NCI-H774 (cell line): Measurements from ENCODE around the gene CACNA1D.

Experiments
- DNase-seq: peaks from one replicate; lab custom pipeline; 2025; lab: John Stamatoyannopoulos, UW

Gene CACNA1D

DNA sequence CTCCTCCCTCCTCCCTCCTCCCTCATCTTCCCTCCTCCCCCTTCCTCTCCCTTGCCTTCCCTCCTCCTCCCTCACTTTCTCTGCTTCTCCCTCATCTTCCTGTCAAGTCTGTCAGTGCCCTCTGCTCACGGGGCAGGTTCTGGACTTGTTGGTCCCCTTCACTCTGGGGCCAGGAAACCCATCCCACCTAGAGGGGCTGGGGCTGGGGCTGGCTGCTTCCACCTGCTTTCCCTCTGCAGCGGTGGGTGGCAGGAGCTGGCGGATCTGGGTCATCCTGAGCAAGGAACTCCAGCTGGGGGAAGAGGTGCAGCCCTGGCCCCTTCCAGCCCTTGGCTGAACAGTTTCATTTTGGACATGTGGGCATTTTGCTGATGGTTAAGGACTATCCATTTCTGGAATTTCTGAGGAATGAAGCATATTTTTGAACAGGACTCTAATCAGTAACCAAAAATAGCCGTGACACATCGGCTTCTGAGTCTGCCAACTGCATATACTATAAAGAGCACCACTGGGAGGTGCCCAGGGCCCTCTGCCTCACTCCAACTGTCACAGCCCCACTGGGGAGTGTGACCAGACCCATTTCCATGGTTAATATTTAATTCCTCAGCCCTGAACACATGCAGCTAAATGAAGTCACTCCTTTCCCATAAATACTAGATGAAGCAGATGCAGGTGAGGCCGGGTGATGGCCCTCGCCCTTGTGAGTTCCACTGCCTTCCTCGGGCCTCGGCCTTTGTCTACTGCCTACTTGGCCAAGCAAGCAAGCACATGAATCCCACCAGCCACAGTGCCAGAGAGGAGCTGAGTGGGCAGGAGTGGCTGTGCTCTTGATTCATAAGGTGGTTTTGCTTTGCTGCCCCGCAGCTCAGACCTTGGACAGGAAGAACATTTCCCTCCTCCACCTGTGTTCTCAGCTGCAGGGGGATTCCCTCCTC, 312.0 kb downstream of the CACNA1D start:
- no peak for DNase-seq

DNA sequence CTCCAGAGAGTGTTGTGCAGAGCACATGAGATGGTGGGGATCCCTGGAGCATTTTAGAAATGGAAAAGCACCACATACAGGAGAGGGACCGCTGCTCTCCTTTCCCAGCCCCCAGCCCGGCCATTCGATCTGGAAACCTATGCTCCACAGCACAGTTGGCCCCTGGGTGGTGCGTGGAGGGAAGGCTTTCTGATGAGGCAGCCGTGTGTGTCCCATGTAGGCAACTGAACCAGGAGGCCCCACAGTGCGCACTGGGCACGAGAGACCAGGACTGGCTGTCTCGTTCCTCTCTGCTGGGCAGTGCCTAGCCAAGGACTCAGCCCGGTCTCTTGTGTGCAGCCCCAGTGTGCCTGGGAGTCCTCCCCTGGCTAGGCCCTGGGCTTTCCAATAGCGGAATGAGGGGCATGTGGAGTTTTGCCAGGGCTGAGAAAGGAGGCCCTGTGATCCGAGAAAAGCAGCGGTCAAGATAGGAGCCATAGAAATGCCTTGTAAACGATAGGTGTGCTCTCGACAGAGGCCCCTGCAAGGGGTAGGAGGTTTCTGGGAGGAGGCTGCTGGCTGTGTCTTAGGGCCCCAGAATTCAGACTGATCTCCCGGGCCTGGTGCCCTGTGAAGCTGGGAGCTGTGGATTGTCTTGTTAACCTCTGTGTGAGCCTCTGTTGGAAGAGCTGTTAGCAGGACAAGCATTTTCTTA, 312.9 kb downstream of the CACNA1D start:
- no peak for DNase-seq

DNA sequence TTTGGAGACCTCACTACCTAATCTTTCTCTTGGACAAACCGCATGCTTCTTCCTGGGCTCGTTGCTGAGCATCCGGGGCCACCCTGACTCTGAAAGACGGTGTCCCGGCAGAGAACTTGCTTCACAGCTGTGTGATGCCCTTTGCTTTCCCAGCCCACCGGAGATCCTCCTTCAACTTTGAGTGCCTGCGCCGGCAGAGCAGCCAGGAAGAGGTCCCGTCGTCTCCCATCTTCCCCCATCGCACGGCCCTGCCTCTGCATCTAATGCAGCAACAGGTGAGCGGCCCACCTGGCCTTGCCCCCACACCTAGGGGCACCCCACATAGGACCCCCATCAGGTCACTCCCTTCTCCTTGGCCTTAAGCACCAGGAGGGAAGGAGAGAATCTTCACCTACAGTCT, 314.1 kb downstream of the CACNA1D start:
- no peak for DNase-seq

DNA sequence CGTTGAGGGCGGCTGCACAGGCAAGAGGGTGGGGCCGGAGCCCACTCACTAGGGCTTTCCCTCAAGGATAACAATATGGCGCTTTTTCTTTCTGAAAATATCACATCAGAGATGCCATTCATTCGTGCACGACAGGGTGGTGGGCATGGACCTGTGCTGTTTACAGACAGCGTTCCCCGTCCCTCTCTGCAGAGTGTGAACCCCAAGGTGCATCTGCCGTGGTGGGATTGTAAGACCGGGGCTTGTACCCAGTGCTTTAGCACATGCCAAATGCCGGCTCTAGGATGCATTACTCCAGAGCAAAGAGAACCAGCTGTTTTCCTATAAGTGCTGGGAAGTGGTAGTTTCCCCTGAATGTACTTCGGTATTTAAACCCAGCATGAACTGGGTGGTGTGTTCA, 314.9 kb downstream of the CACNA1D start:
- DNase-seq: no peak

DNA sequence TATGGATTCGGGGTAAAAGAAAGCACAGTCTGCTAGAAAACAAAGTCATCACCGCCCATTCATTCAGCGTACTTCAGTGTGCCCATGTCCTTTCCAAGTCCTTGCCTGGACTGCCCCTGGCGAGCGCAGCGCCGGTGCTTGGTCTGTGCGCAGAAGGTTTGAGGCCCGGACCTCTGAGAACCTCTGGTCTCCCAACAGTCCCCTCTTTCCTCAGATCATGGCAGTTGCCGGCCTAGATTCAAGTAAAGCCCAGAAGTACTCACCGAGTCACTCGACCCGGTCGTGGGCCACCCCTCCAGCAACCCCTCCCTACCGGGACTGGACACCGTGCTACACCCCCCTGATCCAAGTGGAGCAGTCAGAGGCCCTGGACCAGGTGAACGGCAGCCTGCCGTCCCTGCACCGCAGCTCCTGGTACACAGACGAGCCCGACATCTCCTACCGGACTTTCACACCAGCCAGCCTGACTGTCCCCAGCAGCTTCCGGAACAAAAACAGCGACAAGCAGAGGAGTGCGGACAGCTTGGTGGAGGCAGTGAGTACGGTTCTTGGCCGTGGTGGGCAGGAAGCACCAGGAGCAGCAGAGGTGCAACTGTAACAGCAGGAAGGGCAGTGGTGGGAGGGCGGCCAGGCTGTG, 315.5 kb downstream of the CACNA1D start:
- DNase-seq: no peak

DNA sequence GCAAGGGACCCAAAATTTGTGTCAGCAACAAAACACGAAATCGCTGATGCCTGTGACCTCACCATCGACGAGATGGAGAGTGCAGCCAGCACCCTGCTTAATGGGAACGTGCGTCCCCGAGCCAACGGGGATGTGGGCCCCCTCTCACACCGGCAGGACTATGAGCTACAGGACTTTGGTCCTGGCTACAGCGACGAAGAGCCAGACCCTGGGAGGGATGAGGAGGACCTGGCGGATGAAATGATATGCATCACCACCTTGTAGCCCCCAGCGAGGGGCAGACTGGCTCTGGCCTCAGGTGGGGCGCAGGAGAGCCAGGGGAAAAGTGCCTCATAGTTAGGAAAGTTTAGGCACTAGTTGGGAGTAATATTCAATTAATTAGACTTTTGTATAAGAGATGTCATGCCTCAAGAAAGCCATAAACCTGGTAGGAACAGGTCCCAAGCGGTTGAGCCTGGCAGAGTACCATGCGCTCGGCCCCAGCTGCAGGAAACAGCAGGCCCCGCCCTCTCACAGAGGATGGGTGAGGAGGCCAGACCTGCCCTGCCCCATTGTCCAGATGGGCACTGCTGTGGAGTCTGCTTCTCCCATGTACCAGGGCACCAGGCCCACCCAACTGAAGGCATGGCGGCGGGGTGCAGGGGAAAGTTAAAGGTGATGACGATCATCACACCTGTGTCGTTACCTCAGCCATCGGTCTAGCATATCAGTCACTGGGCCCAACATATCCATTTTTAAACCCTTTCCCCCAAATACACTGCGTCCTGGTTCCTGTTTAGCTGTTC, 316.9 kb downstream of the CACNA1D start:
- DNase-seq: no peak

DNA sequence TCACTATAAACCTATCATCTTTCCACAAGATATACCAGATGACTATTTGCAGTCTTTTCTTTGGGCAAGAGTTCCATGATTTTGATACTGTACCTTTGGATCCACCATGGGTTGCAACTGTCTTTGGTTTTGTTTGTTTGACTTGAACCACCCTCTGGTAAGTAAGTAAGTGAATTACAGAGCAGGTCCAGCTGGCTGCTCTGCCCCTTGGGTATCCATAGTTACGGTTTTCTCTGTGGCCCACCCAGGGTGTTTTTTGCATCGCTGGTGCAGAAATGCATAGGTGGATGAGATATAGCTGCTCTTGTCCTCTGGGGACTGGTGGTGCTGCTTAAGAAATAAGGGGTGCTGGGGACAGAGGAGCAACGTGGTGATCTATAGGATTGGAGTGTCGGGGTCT, 318.0 kb downstream of the CACNA1D start:
- no peak for DNase-seq

DNA sequence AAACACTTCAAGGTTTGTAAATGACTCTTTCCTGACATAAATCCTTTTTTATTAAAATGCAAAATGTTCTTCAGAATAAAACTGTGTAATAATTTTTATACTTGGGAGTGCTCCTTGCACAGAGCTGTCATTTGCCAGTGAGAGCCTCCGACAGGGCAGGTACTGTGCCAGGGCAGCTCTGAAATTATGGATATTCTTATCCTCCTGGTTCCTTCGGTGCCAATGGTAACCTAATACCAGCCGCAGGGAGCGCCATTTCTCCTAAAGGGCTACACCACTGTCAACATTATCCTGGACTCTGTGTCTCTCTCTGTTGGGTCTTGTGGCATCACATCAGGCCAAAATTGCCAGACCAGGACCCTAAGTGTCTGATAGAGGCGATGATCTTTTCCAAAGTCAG, 318.8 kb downstream of the CACNA1D start:
- DNase-seq: no peak

DNA sequence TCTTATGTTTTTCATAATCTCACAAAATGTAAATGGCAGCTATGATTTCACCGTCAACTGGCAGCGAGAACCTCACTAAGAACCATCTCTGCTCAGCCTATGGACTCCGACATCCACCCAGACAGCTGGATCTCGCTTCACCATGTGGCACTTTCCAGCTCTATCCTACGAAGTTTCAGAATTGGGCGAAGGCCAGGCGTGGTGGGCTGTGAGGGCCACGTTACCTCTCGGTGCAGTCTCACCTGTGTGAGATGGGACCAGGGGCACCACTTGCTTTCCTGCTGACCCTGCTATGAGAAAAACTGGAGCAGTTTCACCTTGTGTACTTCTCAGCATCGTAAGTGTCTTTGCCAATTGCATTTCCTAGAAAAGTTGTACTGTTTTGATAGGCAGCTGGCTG, 319.5 kb downstream of the CACNA1D start:
- no peak for DNase-seq

DNA sequence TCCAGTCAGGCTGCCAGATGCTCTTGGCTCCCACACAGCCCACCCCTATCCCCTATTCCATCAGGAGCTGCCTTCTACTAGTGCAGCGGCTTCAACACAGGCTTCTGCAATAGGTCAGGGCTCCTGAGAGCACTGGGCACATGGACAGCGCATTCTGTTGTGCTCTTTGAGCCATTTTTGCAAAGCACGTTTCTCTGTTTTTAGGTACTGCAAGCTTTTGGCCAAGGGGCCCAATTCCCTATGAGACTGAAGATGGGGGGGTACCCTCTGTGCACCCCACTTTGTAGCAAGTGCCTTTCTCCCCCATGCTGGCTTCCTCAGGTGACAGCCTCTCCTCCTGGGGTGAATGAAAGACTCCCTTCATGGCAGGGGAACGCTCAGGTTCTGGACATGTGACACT, 320.7 kb downstream of the CACNA1D start:
- no peak for DNase-seq

DNA sequence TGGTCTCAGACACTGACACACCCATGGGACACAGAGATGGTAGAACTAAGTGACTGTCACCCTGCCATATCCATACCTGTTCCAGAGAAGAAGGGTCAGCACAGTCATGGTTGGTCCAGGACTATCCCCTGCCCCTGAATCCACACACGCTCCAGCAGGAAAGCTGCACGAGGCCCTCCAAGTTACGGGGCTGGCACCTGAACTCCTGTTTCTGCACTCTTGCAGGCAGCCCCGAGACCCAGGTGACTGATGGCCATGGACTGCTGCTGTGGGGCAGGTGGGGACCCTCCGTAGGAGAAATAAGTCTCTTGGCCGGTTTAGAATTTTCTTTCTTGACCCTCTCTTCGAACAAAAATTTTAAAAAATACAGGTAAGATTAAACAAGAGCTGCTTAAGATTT, 321.2 kb downstream of the CACNA1D start:
- no peak for DNase-seq

DNA sequence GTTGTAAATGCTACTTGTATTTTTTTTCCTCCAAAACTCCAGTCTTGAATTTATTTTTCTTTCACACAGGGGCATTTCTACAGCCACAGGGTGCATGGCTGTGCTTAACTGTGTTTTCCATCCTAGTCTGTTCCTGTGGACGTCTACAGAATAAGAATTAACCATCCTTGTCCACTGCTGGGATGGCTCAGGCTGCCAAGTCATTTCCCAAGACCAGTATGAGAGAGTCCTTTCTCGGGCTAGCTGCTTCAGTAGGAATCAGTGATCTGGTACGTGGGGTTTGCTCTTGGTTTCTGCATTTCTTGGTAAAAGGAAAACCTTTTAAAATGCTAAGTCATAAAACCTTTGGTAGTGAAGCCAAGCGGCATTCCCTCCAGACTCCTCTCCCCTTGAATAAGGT, 322.0 kb downstream of the CACNA1D start:
- DNase-seq: no peak

DNA sequence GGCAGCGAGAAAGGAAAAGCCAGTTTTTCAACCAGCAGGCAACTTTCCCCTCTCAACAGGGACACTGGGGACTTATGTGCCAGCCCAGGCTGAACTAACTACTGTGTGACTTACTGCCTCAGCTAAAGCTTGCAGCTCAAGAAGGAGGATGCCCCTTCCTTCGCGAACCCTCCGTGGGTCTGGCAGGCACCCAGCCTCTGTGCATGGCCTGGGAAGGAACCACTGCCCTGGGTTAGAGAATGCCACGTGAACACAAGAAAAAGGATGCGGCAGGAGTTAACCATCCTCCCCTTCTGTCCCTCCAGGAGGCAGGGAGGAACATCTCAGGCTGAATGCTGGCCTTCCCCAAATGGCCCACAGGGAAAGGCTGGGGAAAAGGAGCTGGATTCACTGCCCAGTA, 322.8 kb downstream of the CACNA1D start:
- no peak for DNase-seq

DNA sequence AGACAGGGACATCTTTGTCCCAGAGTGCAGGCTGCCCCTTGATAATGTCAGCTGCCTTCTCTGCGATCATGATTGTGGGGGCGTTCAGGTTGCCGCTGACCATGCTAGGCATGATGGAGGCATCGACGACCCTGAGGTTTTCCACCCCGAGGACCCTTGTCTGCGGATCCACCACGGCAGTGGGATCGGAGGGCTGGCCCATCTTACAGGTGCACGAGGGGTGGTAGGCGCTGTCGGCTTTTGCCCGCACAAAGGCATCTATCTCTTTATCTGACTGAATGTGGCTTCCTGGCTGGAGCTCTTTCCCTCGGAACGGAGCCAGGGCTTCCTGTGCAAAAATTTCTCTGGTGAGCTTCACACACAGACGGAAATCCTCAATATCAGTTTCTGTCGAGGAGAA, 323.4 kb downstream of the CACNA1D start:
- no peak for DNase-seq

DNA sequence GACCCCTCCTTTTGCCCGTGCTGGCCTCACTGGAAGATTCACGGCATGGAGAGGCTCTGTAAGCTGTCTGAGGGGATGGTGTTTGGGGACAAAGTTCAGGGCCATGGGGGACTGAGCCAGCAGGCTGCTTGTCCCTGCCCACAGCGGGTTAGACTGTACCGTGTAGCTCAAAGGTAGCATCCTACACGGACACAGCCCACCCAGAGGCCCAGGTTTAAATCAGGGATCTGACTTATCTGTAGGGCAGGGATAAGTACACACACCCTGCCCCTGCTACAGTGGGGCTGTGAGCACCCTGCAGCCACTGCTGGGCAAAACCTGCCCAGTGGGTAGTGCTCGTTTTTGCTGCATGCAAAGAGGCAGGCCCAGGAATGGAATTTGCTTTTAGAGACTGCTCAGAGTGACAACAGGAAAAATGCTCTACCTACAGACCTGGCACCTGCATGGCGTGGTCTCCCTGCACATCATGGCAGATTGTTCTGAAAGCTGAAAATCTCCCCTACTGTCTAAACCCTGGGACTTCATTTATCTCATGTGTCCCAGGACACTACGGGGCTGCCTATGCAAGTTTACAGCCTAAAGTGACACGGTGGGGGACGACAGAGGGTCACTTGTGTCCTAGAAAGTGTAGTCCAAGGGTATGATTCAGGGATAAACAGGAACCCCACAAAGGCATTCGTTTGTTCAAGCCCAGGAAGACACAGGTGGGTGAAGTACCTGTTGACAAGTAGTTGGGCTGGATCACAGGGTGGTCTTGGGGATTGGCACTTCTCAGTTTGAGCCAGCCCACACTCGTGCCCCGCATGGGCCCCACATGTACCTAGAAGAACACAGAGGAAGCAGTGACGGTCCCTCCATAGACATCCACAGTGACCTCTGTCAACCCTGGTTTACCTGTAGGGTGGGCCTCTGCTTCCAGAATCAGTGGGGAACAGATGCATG, 324.1 kb downstream of the CACNA1D start:
- DNase-seq: no peak

DNA sequence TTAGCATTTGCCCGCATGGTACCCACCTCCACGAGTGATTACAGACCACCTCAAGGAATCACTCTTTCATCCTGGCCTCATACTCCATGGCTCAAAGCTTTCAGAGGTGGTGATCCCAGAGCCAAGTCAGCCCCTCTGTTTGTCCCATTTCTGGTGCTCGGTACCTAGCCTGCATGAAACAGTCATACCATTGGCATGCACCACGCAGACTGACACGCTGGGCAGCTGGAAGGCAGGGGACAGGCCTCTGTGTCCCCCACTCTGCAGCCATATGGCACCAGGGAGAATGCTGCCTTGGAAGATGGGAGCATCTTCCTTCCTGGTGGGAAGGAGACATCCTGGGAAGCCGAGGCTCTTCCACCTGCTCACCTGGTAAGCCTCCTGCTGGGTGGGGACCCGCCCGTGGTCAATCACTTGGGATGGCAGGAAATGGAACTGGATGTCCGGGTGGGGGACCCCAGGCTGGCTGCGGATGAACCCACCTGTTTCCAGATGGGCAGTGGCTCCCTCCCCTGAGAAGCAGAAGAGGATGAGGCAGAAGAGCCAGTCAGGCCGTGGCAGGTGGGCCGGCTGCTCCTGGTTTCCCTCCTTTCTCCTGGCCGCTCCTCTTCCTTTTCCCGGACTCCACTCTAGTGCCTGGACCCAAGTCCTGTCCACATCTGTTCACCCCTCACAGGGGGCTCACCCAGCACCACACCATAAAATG, 324.9 kb downstream of the CACNA1D start:
- no peak for DNase-seq

DNA sequence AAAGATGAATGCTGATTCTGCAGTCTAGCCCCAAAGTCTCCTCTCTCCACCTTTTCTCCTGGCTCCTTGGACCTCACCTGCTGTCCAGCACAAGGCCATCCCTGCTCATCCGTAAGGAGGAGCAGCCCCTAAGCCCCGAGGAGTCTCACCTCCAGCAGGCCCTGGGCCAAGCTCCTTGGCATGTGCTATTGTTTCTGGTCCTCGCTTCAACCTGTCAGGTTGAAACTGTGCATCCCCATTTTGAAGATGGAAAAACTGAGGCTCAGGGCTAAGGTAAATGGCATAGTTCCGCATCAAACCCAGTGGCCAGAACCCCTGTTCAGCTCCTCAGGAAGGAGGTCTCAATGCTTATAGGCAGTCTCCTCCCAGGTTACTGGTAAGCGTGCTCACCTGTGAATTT, 325.7 kb downstream of the CACNA1D start:
- DNase-seq: no peak

DNA sequence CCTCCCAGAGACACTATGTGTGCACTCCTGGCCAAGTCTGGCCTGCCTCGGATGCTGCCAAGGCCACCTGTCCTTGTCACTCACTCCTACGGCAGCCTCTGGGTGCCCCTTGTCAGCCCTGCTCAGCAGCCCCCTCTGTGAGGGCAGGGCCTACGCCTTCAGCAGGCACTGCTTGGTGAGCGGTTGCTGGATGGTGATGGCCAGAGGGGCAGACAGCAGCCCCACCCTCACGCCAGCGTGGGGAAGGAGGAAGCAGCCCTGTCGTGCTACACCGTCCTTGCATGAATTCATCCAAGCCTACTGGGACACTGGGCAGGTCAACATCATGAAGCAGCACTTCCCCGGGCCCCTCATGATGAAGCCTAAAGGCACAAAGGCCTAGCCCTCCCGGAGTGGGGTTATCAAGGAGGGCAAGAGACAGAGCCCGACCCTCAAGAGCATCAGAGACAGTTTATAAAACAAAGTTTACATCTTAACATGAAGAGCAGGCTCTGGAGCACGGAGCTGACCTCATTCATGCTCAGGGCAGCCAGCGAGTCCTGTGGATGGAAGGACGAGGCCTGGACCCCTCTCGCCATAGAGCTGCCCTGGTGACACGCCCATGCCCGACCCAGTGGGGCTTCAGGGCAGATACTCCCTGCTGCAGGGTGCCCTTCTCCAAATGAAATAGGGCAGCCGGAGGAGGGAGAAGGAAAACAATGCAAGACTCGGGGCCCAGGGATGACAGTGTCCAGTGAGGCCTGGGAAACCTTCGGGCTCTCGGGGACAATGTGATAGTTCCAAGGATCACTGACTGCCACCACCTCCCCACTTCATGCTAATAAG, 326.6 kb downstream of the CACNA1D start:
- DNase-seq: no peak

DNA sequence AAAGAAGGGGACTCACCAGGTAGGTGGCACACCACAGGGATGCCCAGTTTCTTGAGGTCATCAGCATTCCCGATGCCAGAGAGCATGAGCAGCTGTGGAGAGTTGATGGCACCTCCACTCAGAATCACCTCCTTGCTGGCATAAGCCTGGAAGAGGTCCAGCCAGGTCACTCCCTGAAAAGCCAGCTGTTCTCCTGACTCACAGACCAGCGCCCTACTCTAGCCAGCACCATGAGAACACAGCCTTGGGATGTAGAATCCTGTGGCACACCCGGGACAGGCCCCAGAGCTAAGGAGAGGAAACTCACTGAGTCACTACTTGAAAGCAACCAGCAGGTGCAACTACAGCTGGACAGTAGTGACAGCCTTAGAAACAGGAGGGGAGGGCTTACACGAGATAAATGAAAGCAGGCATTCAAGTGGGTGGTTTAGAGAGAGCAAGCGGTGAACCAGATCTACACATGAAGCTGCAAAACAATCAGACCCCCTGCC, 327.3 kb downstream of the CACNA1D start:
- DNase-seq: no peak
